GM15510 (cell line): Measurements from ENCODE around the gene ZNF746.

Experiments used
- POLR2A ChIP-seq: IDR thresholded peaks from 3 replicates; pipeline ENCODE4 v1.6.1; 2011; ENCODE audit warnings: borderline replicate concordance; ENCODE audit not compliant: insufficient read length; ENCODE audit errors: extremely low read depth

The ZNF746 gene

DNA sequence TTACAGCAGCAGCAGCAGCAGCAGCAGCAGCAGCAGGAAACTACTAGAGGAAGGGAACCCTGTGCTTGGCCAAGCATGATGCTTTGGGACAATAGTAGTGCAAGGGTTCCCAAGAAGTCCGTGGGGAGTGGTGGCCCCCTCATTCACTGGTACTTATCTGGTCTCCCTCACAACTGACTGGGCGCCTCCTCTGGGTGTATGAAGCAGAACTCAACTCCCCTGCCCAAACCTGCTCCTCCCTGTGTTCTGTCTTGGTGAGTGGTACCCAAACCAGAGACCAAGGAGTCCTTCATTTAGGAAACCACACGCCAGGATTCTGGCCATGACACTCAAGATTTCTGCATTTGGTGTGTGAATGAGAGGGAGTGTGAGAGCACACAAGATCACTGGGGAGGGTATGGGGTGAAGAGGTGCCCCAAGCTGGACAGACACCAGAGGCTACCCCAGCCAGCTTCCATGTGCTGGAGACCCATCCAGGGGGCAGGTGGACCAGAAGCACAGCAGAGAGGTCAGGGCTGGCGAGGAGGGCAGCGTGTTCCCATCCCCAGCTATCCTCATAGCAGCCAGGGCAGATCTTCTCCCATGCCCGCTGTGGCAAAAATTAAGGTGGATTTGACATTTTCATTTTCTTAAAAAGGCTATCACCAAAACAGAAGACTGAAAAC, 26.2 kb downstream of the ZNF746 start:
- TF ChIP-seq POLR2A = no peak

DNA sequence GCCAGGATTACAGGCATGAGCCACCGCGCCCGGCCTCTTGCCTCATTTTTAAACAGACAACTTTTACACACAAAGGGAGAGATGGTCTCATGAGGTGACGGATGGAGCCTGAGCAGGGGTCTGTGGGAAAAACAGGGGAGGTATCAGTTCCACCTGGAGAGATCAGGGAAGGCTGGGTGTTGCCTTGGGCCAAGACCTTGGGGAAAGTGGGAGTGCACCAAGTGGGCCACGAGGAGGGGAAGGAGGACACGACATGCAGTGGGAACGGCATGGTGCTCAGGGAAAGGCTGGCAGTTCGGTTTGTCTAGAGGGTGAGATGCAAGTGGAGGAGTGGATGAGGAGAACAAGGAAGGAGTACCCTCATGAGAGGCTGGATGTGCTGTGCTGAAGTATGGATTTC, 27.8 kb downstream of the ZNF746 start:
- TF ChIP-seq POLR2A = no peak

DNA sequence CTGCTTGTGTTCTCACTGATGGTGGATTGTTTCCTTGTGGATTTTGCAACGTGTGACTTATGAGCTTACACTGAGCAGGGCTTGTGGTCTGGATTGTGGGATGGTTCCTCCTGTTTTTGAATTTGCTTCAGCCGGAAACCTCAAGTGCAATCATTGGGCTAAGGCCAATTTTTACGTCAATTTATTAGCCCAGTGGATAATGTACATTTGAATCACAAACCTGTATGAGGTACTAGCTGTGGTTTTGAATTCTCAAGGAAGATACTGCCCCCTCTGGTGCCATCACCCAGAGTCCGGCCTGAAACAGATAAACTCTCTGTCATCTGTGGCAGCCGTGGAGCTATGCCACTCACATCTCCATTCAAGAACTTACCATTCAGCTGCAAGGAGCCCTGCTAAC, 29.4 kb downstream of the ZNF746 start:
- no peak for TF ChIP-seq POLR2A

DNA sequence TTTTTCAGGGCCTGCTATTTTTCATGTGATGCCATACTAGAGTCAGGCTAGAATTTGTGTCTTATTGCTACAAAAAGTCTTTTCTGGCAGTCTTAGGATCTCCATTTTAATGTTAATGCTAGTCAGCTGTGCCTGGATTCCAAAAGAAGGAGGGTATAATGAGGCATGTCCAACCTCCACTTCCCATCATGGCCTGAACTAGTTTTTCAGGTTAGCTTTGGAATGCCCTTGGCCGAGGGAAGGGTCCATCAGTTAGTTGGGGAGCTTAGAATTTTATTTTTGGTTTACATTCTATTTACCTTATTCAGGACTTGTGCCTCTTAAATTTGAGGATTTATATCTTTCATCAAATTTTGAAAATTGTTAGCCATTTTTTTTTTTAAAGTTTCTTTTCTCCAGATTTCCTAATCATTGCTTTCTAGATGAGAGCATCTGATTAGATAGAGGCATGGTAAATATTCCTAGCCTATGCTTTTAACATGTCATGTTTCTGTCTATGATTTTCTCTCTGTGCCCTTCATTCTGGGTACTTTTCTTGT, 30.2 kb downstream of the ZNF746 start:
- TF ChIP-seq POLR2A = no peak

DNA sequence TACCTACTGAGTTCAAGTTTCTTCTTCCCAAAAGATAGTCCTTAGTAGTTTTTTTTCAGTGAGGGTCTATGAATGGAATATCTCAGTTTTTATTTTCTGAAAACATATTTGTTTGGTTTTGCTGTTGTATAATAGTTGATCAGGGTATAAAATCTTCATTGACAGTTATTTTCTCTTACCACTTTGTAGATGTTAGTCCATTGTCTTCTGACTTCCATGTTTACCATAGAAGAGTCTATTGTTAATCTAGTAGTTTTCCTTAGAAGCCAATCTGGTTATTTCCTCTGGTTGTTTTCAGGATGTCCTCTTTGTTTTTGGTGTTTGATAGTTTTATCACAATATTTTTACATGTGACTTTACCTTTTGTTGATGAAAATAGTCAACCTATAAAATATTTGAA, 31.2 kb downstream of the ZNF746 start:
- TF ChIP-seq POLR2A = no peak

DNA sequence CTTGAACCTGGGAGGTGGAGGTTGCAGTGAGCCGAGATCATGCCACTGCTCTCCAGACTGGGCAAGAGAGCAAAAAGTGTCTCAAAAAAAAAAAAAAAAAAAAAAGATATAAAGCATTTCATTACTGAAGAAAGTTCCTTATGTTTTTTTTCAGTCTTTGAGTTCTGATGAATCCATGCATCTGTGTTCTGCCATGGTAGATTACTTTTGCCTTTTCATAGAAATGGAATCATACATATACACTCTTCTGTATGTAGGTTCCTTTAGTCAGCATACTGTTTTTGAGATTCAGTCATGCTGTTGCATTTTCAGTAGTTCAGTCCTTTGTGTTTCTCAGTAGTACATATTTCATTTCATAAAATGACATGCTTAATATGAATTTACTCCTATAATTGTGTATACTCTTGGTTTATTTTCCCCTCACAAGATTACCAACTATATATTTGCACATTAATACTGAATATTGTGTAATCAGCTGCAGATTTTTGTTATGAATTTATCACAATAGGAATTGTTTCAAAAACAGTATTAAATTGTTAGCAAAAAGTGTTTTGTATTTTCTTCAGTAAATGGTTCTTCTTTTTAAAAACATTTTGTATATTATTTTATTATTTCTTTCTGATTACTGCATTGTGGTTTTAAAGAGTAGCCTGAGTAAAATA, 34.0 kb downstream of the ZNF746 start:
- no peak for TF ChIP-seq POLR2A

- TF ChIP-seq POLR2A = no peak
Observed at GRCh38 chr7:149462101-149462520, 35.5 kb downstream of the ZNF746 start.

- TF ChIP-seq POLR2A = peak; percentile 63
Observed at GRCh38 chr7:149460493-149461277, 36.9 kb downstream of the ZNF746 start, which contains the start of gene ZNF777. Gene ZNF777 (minus strand): TSS chr7:149461062. CDS start chr7:149456022, 5,040 bp downstream.

DNA sequence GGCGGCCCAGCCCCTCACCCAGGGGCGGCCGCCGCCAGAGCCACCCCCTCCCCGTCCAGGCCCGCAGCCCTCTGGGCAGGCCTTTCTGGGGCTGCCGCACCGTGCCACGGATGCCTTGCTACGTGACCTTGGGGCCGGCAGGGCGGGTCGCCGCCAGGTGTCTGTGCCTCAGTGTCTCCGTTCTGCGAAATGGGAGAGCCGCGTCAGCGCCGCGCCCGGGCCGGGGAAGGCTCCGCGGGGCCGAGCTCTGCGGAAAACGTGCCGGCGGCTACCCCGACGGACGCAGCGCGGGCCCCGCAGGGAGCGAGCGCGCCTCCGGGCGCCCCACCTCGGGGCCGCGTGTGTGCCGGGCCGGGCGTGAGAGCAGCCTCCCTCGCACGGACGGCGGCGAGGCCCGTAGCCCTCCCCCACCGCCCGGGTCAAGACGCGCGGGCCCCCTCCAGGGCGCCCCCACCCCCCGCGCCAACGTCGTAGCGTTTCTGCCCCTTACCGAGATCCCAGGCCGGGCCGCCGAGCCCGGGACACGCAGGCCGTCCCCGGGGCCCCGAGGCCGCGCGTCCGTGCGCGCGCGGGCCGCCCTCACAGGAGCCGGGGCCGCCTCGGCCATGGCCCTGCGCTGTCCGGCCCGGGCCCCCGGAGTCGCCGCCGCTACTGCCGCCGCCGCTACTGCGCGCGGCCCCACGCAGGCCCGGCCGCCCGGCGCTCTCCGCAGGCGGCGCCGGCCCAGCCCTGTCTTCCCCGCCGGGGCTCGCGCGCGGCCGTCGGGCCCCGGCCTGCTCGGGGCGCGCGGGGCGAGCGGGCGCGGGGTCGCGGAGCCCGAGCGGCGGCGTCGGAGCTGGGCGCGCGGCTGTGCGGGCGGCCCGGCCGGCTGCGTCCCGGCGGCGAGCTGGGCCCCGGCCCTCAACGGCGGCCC, 37.8 kb downstream of the ZNF746 start:
- no peak for TF ChIP-seq POLR2A

DNA sequence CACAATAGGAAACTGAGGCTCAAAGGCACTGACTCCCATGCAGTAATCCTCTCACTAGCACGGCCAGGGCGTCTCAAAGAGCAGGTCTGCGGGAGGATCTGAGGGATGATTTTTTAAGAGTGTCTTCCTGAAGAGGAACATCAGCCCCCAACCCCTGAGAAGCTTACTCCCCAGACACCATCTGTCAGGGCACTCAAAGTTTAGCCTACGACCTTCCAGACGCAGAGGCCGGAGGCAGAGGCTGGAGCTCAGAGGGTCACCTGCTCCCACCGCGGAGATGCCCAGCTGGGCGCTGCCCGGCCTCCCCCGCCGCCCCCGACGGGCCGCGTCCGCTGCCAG, 38.4 kb downstream of the ZNF746 start:
- TF ChIP-seq POLR2A = no peak

- no peak for TF ChIP-seq POLR2A
Observed at GRCh38 chr7:149458235-149458634, 39.4 kb downstream of the ZNF746 start.

- no peak for TF ChIP-seq POLR2A
Observed at GRCh38 chr7:149457766-149458165, 39.8 kb downstream of the ZNF746 start.

- no peak for TF ChIP-seq POLR2A
Observed at GRCh38 chr7:149456506-149457421, 40.8 kb downstream of the ZNF746 start.
